ENCODE results near the gene TSPYL2.

The TSPYL2 gene

DNA sequence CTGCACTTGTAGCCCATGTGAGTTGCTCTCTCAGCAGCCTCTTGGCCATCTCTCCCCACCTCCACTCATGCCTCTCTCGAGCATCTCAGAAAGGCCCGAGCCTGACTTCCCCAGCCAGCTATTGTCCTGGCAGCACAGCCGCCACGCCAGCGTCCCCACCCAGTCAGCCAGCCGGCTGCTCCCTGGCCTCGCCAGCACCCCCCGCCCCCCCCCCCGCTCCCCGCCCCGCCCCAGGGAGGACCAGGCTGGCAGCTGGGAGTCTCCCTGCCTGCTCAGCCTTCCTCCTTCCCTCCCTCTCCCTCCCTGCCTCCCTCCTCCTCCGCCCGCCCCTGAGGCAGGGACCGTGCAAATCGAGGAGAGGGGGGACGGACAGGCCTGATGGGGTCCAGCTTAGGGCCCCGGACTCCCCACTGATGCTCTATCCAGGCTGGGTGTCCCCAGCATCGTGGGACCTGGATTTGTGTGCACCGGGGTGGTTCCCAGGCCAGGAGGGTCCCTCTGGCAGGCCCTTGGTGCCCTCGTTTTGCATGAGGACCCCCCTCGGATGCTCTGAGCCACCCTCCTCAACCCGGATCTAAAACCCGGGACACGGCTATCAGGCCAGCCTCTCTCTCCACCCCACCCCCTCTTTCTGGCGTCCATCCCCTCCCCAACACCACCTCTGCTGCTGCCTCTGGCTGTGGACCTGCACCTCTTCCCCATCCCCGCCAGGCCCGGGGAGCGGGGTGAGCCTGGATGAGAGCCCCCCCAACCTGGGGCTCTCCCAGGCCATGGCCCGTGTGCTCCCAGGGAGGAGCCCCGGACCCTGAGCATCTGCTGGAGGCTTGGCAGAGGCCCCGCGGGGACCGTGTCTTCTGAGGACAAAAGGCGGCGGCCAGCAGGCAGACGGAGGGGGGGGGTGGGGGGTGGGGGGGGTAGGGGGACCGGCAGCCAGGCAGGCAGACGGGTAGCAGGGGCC is 33.7 kb upstream of the TSPYL2 start, which contains the start of gene GPR173:
Gene GPR173, plus strand, starts transcription at position 621 of the 958 bp plus-strand sequence. CDS start 27,833 bp downstream, outside the sequence.
- no peak for DNase-seq (ENCODE audit: low read depth)
- TF ChIP-seq MYC (IDR thresholded peaks at IDR 0.05; ENCODE audit: low read depth, low read length), result no peak
- H3K4me3 ChIP-seq (ENCODE audit: low read depth, low read length), result no peak within 1 kb of the TSS

GRCh38 chrX:53049127-53049517 is 33.0 kb upstream of the TSPYL2 start:
- no peak for TF ChIP-seq CTCF (IDR thresholded peaks at IDR 0.05; ENCODE audit: low read depth, low read length)
- no peak for TF ChIP-seq MYC (IDR thresholded peaks at IDR 0.05; ENCODE audit: low read depth, low read length)
- no peak for TF ChIP-seq MAX (IDR thresholded peaks at IDR 0.05; ENCODE audit: low read depth, low read length)
- no peak for TF ChIP-seq POLR2A (IDR thresholded peaks at IDR 0.05; ENCODE audit: extremely low read depth, insufficient read length)
- H3K4me3 ChIP-seq (ENCODE audit: low read depth, low read length), result no peak overlapping the region
- no peak for DNase-seq (ENCODE audit: low read depth)

DNA sequence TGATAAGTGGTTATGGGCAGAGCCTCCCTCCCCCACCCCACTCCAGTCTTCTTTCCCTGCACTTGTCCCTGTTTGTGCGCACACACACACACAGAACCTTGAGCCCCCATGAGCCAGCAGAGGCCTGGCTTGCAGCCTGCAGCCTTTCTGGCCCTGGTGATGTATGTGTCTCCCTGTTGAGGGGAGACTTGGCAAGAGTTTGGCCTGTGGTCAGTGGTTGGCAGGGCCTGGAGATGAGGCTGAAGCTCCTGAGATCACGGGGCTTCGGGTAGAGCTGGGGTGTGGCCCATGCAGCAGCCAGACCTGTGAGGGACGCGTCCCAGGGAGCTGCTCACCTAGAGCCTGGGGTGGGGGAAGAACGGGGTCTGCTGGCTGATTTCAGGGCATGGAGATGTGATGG is 31.3 kb upstream of the TSPYL2 start:
- no peak for TF ChIP-seq CTCF (IDR thresholded peaks at IDR 0.05; ENCODE audit: low read depth, low read length)
- TF ChIP-seq MAX (IDR thresholded peaks at IDR 0.05; ENCODE audit: low read depth, low read length), result no peak
- no peak for TF ChIP-seq POLR2A (IDR thresholded peaks at IDR 0.05; ENCODE audit: extremely low read depth, insufficient read length)
- no peak for TF ChIP-seq MYC (IDR thresholded peaks at IDR 0.05; ENCODE audit: low read depth, low read length)
- no peak overlapping the region for H3K4me3 ChIP-seq (ENCODE audit: low read depth, low read length)
- DNase-seq (ENCODE audit: low read depth), result no peak

GRCh38 chrX:53055244-53055849 is 26.8 kb upstream of the TSPYL2 start:
- no peak overlapping the region for H3K4me3 ChIP-seq (ENCODE audit: low read depth, low read length)
- no peak for DNase-seq (ENCODE audit: low read depth)
- no peak for TF ChIP-seq POLR2A (IDR thresholded peaks at IDR 0.05; ENCODE audit: extremely low read depth, insufficient read length)
- no peak for TF ChIP-seq MAX (IDR thresholded peaks at IDR 0.05; ENCODE audit: low read depth, low read length)
- TF ChIP-seq CTCF (IDR thresholded peaks at IDR 0.05; ENCODE audit: low read depth, low read length), result no peak
- TF ChIP-seq MYC (IDR thresholded peaks at IDR 0.05; ENCODE audit: low read depth, low read length), result no peak

DNA sequence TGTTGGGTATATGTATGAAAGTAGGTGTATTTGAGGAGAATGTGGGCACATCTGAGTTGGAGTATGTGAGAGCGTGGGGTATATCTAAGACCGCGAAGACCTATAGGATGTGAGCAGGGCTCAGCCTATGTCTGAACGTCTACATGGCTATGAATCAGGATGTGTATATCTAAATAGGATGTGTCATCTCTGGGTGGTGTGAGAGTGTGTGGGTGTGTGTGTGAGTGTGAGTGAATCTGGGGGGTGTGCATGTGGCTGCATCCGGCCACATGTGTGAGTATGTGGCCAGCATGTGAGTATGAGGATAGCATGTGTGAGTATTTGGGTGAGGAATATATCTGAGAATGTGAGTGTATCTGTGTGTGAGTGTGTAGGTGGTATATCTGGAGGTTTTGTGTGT is 25.9 kb upstream of the TSPYL2 start:
- TF ChIP-seq POLR2A (IDR thresholded peaks at IDR 0.05; ENCODE audit: extremely low read depth, insufficient read length), result no peak
- no peak for TF ChIP-seq MAX (IDR thresholded peaks at IDR 0.05; ENCODE audit: low read depth, low read length)
- no peak for TF ChIP-seq CTCF (IDR thresholded peaks at IDR 0.05; ENCODE audit: low read depth, low read length)
- no peak for TF ChIP-seq MYC (IDR thresholded peaks at IDR 0.05; ENCODE audit: low read depth, low read length)
- DNase-seq (ENCODE audit: low read depth), result no peak
- no peak overlapping the region for H3K4me3 ChIP-seq (ENCODE audit: low read depth, low read length)

- DNase-seq (ENCODE audit: low read depth), result no peak
- H3K4me3 ChIP-seq (ENCODE audit: low read depth, low read length), result no peak overlapping the region
- no peak for TF ChIP-seq CTCF (IDR thresholded peaks at IDR 0.05; ENCODE audit: low read depth, low read length)
- no peak for TF ChIP-seq MYC (IDR thresholded peaks at IDR 0.05; ENCODE audit: low read depth, low read length)
- TF ChIP-seq POLR2A (IDR thresholded peaks at IDR 0.05; ENCODE audit: extremely low read depth, insufficient read length), result no peak
- TF ChIP-seq MAX (IDR thresholded peaks at IDR 0.05; ENCODE audit: low read depth, low read length), result no peak
Observed at GRCh38 chrX:53065104-53065503, 17.1 kb upstream of the TSPYL2 start.

All from NB4 (cell line).